Mesenteric fat pad (tissue), 1 donor: ENCODE results near the gene TMCC2. TPM values are rescaled to one million over a fixed set of nuclear protein-coding genes. Genes with fewer than 3 reads are reported as not detected.

ENCODE experiments used
- DNase-seq: peaks from one replicate; pipeline ENCODE4 v3.0.0-alpha.2; 2020; ENCODE audit warnings: low spot score
- total RNA-seq: library from RNA; stranded (reverse); fragmentation: NEBNext Ultra II Directional; extraction: Animal tissue kit (Norgen Biotek cat#: 25700); gene quantifications from one replicate; pipeline ENCODE4 v1.2.1, GENCODE V29; 2021
- donor health status: DM: yes; HTN: yes; CAD: no.

Gene TMCC2
- total RNA-seq, 1 donor from 2014 or later, result 1.1 TPM

DNA sequence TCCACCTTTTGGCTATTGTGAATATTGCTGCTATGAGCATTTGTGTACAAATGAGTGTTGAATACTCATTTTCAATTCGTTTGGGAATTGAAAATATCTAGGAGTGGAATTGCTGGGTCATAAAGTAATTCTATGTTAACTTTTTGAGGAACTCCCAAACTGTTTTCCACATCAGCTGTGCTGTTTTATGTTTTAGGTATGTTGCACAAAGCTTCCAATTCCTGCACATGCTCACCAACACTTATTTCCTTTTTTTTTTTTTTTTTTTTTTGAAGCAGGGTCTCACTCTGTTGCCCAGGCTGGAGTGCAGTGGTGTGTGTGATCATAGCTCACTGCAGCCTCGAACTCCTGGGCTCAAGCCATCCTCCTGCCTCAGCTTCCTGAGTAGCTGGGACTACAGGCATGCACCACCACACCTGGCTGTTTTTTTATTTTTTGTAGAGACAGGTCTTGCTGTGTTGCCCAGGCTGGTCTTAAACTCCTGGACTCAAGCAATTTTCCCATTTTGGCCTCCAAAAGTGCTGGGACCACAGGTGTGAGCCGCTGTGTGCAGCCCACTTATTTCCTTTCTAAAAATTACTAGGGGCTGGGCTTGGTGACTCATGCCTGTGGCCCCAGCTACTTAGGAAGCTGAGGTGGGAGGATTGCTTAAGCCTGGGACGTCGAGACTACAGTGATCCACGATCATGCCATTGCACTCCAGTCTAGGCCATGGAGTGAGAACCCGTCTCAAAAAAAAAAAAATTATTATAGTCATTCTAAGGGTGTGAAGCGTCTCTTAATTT is 33.4 kb downstream of the TMCC2 start:
- no peak for DNase-seq

DNA sequence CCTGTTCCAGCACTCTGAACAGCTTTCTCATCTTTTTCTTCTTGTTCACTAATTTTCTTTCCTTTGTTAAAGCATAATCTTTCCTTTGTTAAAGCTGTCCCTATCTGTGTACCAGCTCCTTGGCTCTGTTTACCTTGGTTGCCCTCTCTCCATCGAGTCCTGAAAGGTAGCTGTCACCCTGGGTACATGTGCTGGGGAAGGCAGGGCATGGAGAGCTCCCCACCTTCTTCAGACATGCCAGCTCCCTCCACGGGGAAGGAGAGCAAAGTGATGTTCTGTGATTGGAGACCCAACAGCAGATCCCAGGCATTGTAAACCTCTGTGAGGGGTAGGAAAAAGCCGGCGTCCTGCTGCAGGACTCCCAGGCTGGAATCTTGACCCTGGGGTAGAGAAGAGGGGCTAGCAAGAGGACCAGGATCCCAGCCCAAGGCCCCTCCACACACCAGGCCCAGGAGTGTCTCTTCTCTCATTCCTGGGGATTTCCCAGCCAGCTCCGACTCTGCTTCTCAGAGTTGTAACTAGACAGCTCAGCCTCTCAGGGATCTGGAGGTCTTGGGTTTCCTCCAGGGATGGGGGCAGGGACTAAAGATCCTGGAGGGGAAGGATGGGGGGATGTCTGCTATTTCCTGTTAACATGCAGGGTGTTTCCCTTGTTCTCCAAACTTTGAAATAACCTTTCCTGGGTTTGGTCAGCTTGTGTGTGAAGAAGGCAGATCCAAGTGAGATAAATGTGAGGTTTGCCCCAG is 34.4 kb downstream of the TMCC2 start:
- no peak for DNase-seq

DNA sequence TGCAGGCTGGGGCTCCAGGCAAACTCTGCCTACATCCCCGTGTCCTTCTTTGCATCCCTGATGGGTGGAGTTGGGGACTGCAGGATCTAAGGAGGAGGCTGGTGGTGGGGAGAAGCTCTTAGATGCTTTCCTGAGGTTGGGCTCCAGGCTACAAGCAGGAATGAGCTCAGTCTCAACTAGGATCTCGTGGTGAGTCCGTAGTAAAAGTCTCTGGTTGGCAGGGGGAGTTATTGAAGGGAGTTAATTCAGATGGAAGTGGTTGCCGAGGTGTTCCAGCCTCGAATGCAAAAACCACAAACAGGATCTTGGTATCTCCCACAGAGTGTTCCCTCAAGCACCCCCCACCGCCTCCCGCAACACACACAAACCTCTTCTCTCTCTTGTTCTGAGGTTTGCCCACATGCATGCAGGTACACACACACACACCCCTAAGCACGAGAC is 35.0 kb downstream of the TMCC2 start:
- DNase-seq, result no peak

DNA sequence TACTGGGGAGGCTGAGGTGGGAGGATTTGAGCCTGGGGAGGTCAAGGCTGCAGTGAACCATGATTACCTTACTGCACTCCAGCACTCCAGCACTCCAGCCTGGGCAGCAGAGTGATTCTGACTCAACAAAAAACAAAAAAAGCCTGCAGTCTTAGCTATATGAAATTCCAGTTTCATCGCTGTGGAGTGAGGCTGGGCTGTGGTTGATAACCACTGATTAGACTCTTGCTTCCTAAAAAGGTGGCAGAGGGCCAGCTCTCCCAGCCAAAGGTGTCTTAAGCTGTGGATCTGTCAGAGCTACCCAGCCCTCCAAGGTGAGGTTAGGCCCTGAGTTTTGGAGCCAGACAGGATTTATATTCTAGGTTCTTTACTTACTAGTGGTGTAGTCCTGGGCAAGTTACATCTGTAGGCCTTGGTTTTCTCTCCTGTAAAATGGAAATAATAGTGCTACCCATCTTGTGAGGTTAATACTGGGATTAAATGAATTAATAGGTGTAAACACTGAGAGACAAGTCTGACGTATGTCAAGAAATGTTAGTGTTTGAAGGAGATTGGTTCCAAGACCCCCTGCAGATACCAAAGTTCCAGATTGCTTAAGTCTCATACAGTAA is 35.9 kb downstream of the TMCC2 start:
- DNase-seq, result no peak

DNA sequence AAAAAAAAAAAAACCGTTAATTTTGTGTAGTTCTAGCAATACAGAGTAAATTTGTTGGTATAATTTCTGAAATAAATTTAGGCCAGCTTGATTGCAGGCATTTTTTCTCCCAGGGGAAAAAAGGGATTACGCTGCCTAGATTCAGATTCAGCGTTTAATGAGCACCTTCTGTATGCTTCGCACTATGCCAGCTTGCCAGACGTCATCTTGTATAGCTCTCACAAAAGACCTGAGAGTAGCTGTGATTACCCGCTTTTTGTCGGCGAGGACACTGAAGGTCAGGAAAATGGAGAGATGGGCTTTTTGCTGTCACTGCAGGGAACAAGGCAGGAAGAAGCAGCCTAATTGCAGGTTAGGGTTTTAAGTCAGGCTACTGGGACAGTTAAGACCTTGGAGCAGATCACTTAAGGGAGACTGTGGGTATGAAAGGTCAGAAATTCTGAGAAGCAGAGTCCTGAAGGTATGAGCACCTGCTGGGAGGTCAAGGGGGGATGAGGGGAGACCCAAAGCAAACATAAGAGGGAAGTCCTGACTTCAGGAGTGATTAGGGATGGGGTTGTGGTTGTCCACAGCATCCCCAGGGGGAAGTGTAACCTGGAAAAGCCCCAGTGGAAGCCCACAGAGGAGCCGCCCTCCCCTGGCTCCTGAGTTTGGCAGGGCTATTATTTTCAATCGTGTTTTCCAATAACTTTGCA is 39.0 kb downstream of the TMCC2 start:
- no peak for DNase-seq

DNA sequence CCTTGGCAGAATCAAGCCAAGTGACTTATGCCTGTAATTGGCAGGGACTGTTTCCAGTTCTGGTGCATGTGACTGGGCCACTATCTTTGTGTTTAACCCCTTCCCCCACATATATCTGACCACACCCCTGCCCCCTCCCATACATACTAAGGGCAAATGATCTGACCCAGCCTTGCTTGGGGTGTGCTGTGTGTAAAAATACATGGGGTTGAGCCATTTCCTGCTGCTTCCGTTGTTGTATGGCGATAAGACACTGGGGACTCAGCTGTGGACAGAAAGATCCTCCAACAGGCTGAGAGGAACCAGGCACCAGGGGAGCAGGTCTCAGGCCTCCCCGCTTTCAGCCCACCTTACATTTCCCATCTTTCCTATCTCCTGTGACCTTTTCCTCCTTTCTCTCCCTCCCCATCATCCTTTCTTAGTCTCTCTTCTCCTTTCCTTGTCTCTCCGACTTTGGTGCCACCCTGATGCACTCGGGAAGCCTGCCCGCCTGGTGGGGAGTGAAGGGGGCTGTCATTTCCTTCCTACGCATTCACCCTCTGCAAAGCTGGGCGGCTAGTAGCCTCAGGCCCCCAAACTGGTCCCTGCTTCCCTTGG is 39.7 kb downstream of the TMCC2 start:
- DNase-seq, result no peak

DNA sequence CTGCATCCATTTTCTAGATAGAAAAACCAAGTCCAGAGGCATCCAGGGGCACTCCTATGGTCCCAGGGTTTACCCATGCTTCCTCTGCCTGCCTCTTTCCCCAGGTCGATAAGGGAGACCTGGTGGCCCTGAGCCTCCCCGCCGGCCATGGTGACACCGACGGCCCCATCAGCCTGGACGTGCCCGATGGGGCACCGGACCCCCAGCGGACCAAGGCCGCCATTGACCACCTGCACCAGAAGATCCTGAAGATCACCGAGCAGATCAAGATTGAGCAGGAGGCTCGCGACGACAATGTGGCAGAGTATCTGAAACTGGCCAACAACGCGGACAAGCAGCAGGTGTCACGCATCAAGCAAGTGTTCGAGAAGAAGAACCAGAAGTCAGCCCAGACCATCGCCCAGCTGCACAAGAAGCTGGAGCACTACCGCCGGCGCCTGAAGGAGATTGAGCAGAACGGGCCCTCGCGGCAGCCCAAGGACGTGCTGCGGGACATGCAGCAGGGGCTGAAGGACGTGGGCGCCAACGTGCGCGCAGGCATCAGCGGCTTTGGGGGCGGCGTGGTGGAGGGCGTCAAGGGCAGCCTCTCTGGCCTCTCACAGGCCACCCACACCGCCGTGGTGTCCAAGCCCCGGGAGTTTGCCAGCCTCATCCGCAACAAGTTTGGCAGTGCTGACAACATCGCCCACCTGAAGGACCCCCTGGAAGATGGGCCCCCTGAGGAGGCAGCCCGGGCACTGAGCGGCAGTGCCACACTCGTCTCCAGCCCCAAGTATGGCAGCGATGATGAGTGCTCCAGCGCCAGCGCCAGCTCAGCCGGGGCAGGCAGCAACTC is 41.3 kb downstream of the TMCC2 start:
- DNase-seq, result no peak

DNA sequence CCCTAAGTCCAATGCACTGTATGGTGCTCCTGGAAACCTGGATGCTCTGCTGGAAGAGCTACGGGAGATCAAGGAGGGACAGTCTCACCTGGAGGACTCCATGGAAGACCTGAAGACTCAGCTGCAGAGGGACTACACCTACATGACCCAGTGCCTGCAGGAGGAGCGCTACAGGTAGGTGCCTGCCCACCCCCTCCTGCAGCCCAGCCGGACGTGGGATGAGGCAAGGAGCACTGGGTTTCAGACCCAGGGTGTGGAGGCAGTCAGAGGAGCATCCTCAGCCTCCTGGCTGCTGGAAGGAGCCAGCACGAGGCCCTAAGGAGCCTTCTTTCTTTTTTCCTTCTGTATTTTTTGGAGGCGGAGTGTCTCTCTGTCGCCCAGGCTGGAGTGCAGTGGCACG is 42.0 kb downstream of the TMCC2 start:
- DNase-seq, result no peak

DNA sequence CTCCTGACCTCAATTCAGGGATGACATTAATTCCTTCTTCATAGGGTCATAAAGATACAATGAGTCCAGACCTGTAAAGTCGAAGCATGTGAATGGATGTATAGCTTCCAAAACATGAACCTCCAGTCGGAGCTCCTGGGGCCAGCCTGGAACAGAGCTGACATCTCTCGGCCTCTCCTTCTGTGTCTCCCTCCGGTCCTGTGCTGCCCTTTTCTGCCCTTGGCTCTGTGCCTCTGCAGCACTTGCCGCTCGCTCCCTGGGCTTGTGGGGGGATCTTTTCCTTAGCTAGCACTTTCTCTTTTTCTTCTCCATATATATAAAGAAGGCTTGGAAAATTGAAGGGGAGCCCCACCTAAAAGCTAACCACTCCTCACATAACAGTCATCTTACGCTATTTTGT is 42.5 kb downstream of the TMCC2 start:
- DNase-seq, result no peak

DNA sequence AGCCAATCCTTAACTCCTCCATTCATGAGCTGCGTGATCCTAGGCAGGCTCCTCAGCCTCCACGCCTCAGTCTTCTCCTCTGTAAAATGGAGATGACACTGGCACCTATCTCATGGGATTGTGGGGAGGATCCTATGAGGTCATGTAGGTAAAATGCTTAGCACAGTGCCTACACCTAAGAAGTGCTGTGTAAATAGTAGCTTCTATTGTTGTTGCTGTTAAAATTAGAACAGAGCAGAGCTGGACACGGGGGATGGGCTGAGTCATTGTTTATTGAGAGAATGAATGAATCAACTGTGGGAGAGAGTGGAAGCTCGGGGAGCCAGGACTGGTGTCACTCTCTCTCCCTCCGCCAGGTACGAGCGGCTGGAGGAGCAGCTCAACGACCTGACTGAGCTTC is 43.0 kb downstream of the TMCC2 start:
- DNase-seq, result no peak

DNA sequence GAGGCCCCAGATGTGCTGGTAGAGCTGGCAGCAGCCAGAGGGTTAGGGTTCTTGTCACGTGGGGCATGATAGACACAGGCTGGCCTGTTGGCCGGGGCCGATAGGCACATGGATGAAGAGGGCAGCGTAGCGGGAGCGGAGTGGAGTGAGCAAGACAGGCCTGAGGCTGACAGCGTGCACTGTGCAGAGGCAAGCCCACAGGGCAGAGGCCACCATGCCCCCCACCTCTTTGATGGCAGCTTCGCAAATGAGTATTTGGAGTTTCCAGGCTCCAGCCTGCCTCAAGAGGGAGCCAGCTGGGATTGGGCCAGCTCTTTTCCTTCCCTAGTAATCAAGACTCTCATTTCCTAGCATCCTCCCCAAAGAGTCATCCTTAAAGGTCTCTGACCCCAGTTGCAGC is 43.5 kb downstream of the TMCC2 start:
- DNase-seq, result no peak

DNA sequence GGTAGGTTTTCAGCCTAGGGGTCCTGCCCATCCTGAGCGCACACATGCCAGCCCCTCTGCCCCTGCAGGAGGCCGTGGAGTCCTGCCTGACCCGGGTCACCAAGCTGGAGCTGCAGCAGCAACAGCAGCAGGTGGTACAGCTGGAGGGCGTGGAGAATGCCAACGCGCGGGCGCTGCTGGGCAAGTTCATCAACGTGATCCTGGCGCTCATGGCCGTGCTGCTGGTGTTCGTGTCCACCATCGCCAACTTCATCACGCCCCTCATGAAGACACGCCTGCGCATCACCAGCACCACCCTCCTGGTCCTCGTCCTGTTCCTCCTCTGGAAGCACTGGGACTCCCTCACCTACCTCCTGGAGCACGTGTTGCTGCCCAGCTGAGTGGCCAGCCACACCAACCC is 44.0 kb downstream of the TMCC2 start:
- no peak for DNase-seq

DNA sequence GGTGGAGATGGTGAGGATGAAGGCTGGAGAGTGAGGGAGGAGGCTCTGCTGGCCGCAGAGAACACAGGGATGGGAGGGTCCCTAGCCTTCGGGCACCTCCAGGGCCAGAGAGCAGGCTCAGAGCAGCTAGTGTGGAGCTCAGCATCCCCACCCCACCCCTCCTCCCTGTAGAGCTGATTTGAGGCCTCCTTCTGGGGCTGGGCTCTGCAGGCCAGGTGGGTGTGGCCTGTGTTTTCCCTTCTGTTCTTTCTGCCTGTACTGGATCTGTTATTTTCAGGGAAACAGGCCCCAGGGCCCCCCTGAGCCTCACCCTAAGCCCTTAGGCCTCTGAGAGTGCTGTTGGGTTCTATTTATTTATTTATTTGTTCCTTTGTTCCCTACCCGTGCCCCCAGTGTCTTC is 44.8 kb downstream of the TMCC2 start:
- DNase-seq, result no peak

DNA sequence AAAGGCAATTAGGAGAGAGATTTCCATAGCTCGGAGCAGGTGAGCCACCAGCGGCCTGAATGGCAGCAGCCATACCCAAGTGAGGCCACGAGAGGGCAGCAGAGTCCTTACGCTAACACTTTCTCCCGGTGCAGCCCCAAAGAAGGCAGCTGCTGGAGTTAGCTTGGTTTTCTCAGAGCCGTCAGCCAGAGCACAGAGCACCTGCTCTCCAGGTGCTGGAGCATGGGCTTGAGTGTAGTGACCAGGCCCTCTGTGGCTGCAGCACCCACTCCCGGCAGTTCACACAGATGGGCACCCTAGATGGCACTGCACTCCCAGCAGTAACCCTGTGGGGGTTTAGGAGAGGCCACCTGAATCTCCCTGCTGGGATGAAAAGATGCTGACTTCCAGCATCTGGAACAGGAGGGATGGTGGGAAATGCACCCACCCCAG is 45.8 kb downstream of the TMCC2 start:
- DNase-seq, result peak; percentile 93

DNA sequence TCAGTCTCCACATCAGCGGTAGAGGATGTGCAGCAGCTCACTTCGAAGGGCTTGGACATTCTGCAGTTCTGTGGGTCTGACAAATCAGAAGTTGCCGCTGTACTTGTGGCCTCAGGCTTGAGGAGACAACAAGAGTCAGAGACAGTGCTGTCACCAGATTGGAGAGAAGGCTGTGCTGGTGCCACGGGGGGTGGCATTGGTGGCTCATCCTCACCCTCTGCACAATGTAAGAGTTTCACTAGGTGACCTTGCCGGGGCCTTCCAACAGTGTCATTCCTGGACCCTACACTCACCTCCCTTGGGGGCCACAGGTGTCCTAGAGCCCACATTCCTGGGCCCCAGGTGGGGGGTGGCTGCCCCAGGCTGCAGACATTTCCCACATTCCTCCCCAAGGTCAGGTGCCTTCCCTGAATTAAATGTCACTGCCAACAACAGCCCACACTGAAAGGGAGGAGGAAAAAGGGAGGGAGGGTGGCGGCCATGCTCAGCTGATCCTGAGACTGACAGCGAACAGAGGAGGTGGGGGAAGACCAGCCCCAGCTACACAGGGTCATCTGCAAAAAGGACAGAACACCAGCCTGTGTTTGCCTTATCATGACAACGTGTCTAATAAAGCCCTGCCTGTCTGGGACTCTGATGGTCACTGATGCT is 46.4 kb downstream of the TMCC2 start:
- no peak for DNase-seq

DNA sequence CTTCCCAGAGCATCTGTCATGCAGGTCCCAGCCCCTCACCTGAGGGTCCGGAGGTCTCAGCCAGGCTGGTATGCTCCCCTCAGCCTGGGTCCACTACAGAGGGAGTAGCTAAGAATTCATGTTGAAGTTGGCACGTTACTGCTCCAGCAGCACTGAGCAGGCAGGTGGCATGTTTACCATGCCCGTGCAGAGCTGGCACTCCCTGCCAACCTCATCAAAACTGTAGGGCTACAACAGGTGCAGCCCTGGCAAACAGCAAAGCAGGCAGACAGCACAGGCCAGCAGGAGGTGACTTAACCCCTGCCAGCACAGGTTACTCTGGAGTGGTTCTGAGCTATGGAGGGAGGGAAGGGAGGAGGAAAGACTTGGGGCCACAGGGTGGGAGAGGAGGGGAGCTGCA is 47.4 kb downstream of the TMCC2 start:
- DNase-seq, result no peak

DNA sequence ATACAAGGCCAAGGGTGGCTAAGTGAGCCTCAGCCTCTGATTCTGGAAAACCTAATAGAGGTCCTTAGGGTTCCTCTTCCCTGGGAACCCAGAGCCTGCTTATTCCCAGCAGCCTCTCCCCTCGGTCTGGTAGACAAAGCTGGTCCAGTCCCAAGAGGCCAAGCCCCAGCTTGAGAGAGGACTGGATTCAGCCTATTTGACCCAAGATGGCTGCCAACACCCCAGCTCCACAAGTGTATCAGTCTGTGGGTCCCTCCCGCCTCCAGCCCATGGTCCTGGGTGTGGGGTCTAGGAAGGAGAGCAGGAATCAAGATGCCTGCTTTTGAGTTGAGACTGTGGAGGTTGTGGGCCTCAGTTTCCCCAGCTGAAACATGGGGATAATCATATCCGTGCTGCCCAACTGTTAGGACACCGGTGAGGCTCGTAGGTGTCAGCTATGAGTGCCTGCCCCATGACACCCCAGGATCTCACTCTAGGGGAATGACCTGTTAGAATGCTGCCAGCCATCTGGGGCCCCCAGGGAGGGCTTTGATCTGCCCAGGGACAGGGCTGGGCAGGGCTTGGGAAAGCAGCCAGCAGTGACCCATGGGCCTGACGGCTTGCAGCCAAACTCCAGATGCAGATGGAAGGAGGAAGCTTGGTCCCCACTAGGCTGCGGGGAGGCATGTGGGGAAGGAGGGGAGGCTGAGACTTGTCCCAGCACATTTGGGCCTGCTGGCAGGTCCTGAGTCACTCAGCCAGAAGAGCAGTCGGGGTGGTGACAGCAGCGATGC is 48.4 kb downstream of the TMCC2 start:
- no peak for DNase-seq

DNA sequence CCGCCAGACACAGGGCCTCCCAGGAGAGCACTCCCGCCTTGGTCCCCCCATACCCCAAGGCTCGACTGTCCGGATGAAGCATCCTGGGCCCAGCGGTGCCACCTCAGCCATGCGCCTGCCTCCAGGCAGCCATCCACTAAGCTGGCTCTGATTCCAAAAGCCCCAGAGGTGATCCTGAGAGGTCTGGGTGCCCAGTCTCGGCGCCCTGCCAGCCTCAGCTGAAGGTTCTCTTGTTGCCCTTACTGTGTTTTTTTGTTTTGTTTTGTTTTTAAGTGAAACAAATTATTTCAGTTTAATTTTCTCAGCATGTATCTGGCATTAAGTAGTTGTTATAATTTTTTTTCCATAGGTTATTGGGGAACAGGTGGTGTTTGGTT is 48.9 kb downstream of the TMCC2 start:
- no peak for DNase-seq

DNA sequence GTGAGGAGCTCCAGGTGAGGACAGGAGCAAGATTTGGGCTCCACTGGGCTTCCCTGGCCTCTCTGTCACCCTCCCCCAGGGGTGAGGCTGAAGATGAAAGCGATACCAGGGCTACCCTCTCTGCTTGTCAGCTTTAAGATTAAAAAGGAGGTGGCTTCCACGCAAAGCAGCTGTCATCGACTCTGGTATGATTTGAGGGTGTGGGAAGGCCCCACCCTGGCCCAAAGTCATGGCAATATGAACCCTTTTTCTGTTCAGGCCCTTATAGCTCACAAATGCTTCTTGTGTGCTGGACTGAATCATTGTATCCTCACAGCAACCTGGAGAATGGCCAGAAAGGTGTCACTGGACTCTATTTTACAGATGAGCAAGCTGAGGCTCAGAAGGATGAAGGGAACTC is 52.2 kb downstream of the TMCC2 start:
- no peak for DNase-seq
